GM23248 (cell line): ENCODE data around the gene PAQR5. TPM values are rescaled to one million over a fixed set of nuclear protein-coding genes. Genes with fewer than 3 reads are reported as not detected.
A peak's percentile ranks its signal among the peaks of the same experiment; 100 is the strongest.

ENCODE experiments used
- DNase-seq: peaks from one replicate; pipeline ENCODE4 v3.0.0-alpha.2; 2015
- H2AFZ ChIP-seq: fragments of 200-600 bp; sonication (generic); 2 replicates; pipeline ENCODE4 v1.6.1; 2016; ENCODE audit warnings: antibody characterized with exemption
- H3F3A ChIP-seq: fragments of 200-600 bp; sonication (generic); 2 replicates; pipeline ENCODE4 v1.6.1; 2016; ENCODE audit warnings: mild to moderate bottlenecking, antibody characterized with exemption, mixed run types; ENCODE audit not compliant: insufficient read depth
- H3K27ac ChIP-seq: fragments of 200-600 bp; sonication (generic); 2 replicates; pipeline ENCODE4 v1.5.1; 2016; ENCODE audit warnings: mild to moderate bottlenecking
- H3K27me3 ChIP-seq: fragments of 200-600 bp; sonication (generic); replicated peaks from 2 replicates; pipeline ENCODE4 v1.6.1; 2016; ENCODE audit warnings: mild to moderate bottlenecking; ENCODE audit not compliant: insufficient read depth
- H3K36me3 ChIP-seq: fragments of 200-600 bp; sonication (generic); 2 replicates; pipeline ENCODE4 v1.6.1; 2016; ENCODE audit warnings: low read depth, mild to moderate bottlenecking
- H3K4me1 ChIP-seq: fragments of 200-600 bp; sonication (generic); 2 replicates; pipeline ENCODE4 v1.6.1; 2016; ENCODE audit warnings: mild to moderate bottlenecking; ENCODE audit not compliant: insufficient read depth
- H3K4me2 ChIP-seq: fragments of 200-600 bp; sonication (generic); one replicate; pipeline ENCODE4 v1.6.1; 2016; ENCODE audit warnings: mild to moderate bottlenecking; ENCODE audit not compliant: unreplicated experiment
- H3K4me3 ChIP-seq: fragments of 200-600 bp; sonication (generic); 2 replicates; pipeline ENCODE4 v1.5.1; 2016; ENCODE audit warnings: mild to moderate bottlenecking
- H3K79me2 ChIP-seq: fragments of 200-600 bp; sonication (generic); 2 replicates; pipeline ENCODE4 v1.6.1; 2016; ENCODE audit warnings: mild to moderate bottlenecking; ENCODE audit not compliant: insufficient read depth
- H3K9ac ChIP-seq: fragments of 200-600 bp; sonication (generic); 2 replicates; pipeline ENCODE4 v1.6.1; 2016; ENCODE audit warnings: mild to moderate bottlenecking
- H3K9me2 ChIP-seq: fragments of 200-600 bp; sonication (generic); 2 replicates; pipeline ENCODE4 v1.6.1; 2016; ENCODE audit warnings: mixed run types, mild to moderate bottlenecking, moderate library complexity; ENCODE audit not compliant: insufficient read depth
- H3K9me3 ChIP-seq: fragments of 200-600 bp; sonication (generic); one replicate; pipeline ENCODE4 v1.6.1; 2017; ENCODE audit warnings: low read depth
- H4K20me1 ChIP-seq: fragments of 200-600 bp; sonication (generic); 2 replicates; pipeline ENCODE4 v1.6.0; 2016; ENCODE audit not compliant: insufficient read depth
- EZH2 ChIP-seq: fragments of 200-600 bp; sonication (generic); IDR thresholded peaks from 2 replicates; pipeline ENCODE4 v1.6.1; 2018; ENCODE audit warnings: antibody characterized with exemption, mild to moderate bottlenecking; ENCODE audit not compliant: insufficient read depth, poor library complexity, severe bottlenecking
- EZH2phosphoT487 ChIP-seq: fragments of 200-600 bp; sonication (generic); IDR thresholded peaks from 2 replicates; pipeline ENCODE4 v1.6.1; 2018; ENCODE audit warnings: antibody characterized with exemption, moderate library complexity, mild to moderate bottlenecking, low read depth; ENCODE audit not compliant: insufficient read depth
- WGBS, 2 experiments: methylation state at CpG; one replicate each; pipeline ENCODE4 v1.1.6; 2015 to 2017; ENCODE audit warnings: low lambda C conversion rate in 2 of 2, low coverage in 1 of 2; ENCODE audit errors: missing lambda C conversion rate in 2 of 2; 5-methylcytosine and 5-hydroxymethylcytosine counted together
- in situ Hi-C: fragments of 300-500 bp; cut with MboI; formaldehyde crosslinking; loops from 2 replicates; pipeline ENCODE4 v1.15.0; 2020
- polyA plus RNA-seq: library from polyadenylated mRNA; unstranded; fragments of >200 nt; fragmentation: Nextera tagmentation; extraction: Ambion mirVana; gene quantifications from 2 replicates; pipeline ENCODE4 v1.2.1, GENCODE V29; 2016
- total RNA-seq: library from RNA; depleted of rRNA; stranded (reverse); fragments of >200 nt; shearing (Covaris generic); gene quantifications from 2 replicates; pipeline ENCODE4 v1.2.3, GENCODE V29; 2014

The PAQR5 gene
- total and polyA plus RNA-seq, 2 experiments from 2014 or later, result 3.8 to 5.7 TPM

DNA sequence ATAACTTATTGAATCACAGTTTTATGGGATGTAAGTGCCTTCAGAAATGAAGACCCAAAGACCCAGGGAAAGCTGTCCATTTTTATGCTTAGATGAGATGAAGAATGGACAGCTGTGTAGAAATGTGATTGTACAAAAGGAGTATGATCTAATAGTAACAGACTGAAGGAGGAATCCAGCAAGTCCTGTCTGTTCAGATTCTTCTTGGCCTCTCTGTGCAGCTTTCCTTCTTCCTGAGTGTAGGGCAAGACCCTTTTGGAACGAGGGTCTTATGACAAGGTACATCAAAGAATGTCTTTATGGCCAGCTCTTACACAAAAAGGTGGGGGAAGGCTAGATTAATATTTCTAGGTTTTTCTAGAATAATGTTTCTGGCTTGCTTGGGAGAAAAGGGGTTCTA lies 114.0 kb downstream of the PAQR5 start:
- H3K79me2 ChIP-seq, result peaks cover 86% of the 10 kb centered on the region
- H4K20me1 ChIP-seq, result no peaks in the 10 kb centered on the region
- H3K4me2 ChIP-seq, result peak overlapping the region; percentile 92
- no peaks in the 10 kb centered on the region for H3K27me3 ChIP-seq
- H3K4me3 ChIP-seq, result no peak overlapping the region
- no peaks in the 10 kb centered on the region for H3K9me2 ChIP-seq
- H3K9me3 ChIP-seq, result no peaks in the 10 kb centered on the region
- in situ Hi-C loops, result no loop called here
- no peak overlapping the region for H3K27ac ChIP-seq
- H3F3A ChIP-seq, result peaks cover 20% of the 10 kb centered on the region
- 87 to 100% methylated on average over 1 of the region's 1 CpG for WGBS, 2 experiments
- DNase-seq, result no peak
- H3K4me1 ChIP-seq, result peaks cover 43% of the 10 kb centered on the region
- H3K9ac ChIP-seq, result no peak overlapping the region
- TF ChIP-seq EZH2 (no peak), EZH2phosphoT487 (no peak)
- no peaks in the 10 kb centered on the region for H3K36me3 ChIP-seq
- H2AFZ ChIP-seq, result no peak overlapping the region

GRCh38 chr15:69413822-69414700 lies 115.3 kb downstream of the PAQR5 start, which contains the start of gene KIF23:
Gene KIF23, plus strand, starts transcription at chr15:69414349. Its CDS starts 117 bp downstream, at chr15:69414466.
- 2 to 3% methylated on average over 57 to 69 of the region's 78 CpGs for WGBS, 2 experiments
- no peaks in the 10 kb centered on the region for H3K9me2 ChIP-seq
- H3K4me3 ChIP-seq, result peak within 1 kb of the TSS; percentile 82
- no peaks in the 10 kb centered on the region for H3K27me3 ChIP-seq
- H3K9me3 ChIP-seq, result no peaks in the 10 kb centered on the region
- no peaks in the 10 kb centered on the region for H4K20me1 ChIP-seq
- H3K9ac ChIP-seq, result peak within 1 kb of the TSS; percentile 79
- peak within 1 kb of the TSS; percentile 92 for H3K4me2 ChIP-seq
- H3K27ac ChIP-seq, result peak within 1 kb of the TSS; percentile 65
- TF ChIP-seq EZH2 (no peak), EZH2phosphoT487 (no peak)
- no peaks in the 10 kb centered on the region for H3K36me3 ChIP-seq
- H3F3A ChIP-seq, result peaks cover 28% of the 10 kb centered on the region
- DNase-seq, result peak; percentile 98
- peak within 1 kb of the TSS; percentile 80 for H2AFZ ChIP-seq
- H3K4me1 ChIP-seq, result peaks cover 52% of the 10 kb centered on the region
- in situ Hi-C loops, result no loop called here
- peaks cover 86% of the 10 kb centered on the region for H3K79me2 ChIP-seq

DNA sequence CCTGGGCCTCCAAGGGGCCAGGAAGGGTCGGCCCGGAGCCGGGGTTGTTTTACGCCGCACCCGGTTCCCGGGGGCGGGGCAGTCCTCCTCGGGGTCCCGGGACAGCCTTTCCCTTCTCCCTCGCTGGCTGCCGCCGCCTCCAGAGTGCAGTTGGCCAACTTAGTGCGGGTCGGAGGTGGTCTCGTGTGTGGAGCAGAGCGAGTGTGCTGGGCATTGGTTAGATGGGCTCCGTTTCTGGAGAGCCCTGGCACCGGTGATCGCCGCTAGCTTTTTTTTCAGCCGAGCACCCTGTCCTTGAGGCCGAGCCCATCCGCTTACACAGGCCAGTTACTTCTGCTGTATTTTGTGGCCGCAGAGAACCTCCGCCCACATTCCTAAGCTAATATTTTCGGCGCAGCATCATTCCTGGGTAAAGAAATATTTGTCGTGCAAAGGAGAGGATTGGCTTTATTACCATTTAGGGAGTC lies 116.0 kb downstream of the PAQR5 start:
- peak overlapping the region; percentile 79 for H3K9ac ChIP-seq
- no peaks in the 10 kb centered on the region for H4K20me1 ChIP-seq
- no peaks in the 10 kb centered on the region for H3K36me3 ChIP-seq
- TF ChIP-seq EZH2 (no peak), EZH2phosphoT487 (no peak)
- no peaks in the 10 kb centered on the region for H3K27me3 ChIP-seq
- no peaks in the 10 kb centered on the region for H3K9me3 ChIP-seq
- H3K4me1 ChIP-seq, result peaks cover 52% of the 10 kb centered on the region
- in situ Hi-C loops, result no loop called here
- peaks cover 86% of the 10 kb centered on the region for H3K79me2 ChIP-seq
- WGBS, 2 experiments, result 0 to 1% methylated on average over 22 to 26 of the region's 29 CpGs
- DNase-seq, result peak; percentile 95
- H2AFZ ChIP-seq, result peak overlapping the region; percentile 80
- peaks cover 28% of the 10 kb centered on the region for H3F3A ChIP-seq
- peak overlapping the region; percentile 82 for H3K4me3 ChIP-seq
- H3K4me2 ChIP-seq, result peak overlapping the region; percentile 92
- peak overlapping the region; percentile 65 for H3K27ac ChIP-seq
- no peaks in the 10 kb centered on the region for H3K9me2 ChIP-seq

DNA sequence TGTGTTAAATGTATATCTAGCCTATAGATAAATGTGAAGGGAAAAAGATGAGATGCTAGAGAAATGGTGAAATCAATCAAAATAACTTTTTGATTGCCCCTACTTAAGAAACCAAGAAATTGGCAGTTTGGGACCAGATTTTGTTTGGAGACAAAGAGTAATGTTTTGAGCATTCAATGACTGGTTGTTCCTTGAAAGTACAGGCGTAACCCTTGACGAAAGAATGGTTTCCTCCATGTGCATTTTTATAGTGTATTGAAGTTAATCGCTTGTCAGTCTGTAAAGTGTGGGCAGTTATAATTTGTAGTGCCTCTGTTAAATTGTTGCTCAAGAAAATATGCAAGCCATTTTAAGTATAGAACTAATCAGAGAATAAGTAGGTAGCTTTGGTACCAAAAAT lies 116.7 kb downstream of the PAQR5 start:
- no peaks in the 10 kb centered on the region for H3K9me2 ChIP-seq
- 70 to 74% methylated on average over 3 of the region's 3 CpGs for WGBS, 2 experiments
- peak overlapping the region; percentile 65 for H3K27ac ChIP-seq
- peak overlapping the region; percentile 79 for H3K9ac ChIP-seq
- H3K4me3 ChIP-seq, result peak overlapping the region; percentile 82
- H4K20me1 ChIP-seq, result no peaks in the 10 kb centered on the region
- H3K27me3 ChIP-seq, result no peaks in the 10 kb centered on the region
- peaks cover 52% of the 10 kb centered on the region for H3K4me1 ChIP-seq
- peak overlapping the region; percentile 92 for H3K4me2 ChIP-seq
- in situ Hi-C loops, result no loop called here
- no peaks in the 10 kb centered on the region for H3K9me3 ChIP-seq
- peak; percentile 32 for DNase-seq
- H2AFZ ChIP-seq, result peak overlapping the region; percentile 80
- peaks cover 28% of the 10 kb centered on the region for H3F3A ChIP-seq
- TF ChIP-seq EZH2phosphoT487, result no peak
- TF ChIP-seq EZH2, result no peak
- H3K36me3 ChIP-seq, result no peaks in the 10 kb centered on the region
- H3K79me2 ChIP-seq, result peaks cover 86% of the 10 kb centered on the region
